Parathyroid adenoma (tissue), 2 donors: ENCODE measurements around the gene RAB3IL1.

Experiments
- H2AFZ ChIP-seq: fragments of 300-600 bp; sonication (generic); one replicate; pipeline ENCODE4 v1.7.0; 2017; ENCODE audit warnings: antibody characterized with exemption, mild to moderate bottlenecking
- H3K27ac ChIP-seq: fragments of 300-600 bp; sonication (generic); one replicate; pipeline ENCODE4 v1.7.0; 2017
- H3K27me3 ChIP-seq: fragments of 300-600 bp; sonication (generic); one replicate; pipeline ENCODE4 v1.7.0; 2017; ENCODE audit warnings: low read length; ENCODE audit not compliant: control insufficient read depth, insufficient read depth
- H3K36me3 ChIP-seq: fragments of 300-600 bp; sonication (generic); one replicate; pipeline ENCODE4 v1.7.0; 2017; ENCODE audit warnings: low read length; ENCODE audit not compliant: control insufficient read depth, insufficient read depth
- H3K4me1 ChIP-seq: fragments of 300-600 bp; sonication (generic); one replicate; pipeline ENCODE4 v1.7.0; 2017; ENCODE audit warnings: control low read depth
- H3K4me2 ChIP-seq: fragments of 300-600 bp; sonication (generic); one replicate; pipeline ENCODE4 v1.7.0; 2017; ENCODE audit warnings: low read length
- H3K4me3 ChIP-seq: fragments of 300-600 bp; sonication (generic); one replicate; pipeline ENCODE4 v1.7.0; 2017; ENCODE audit warnings: low read depth, low read length
- H3K79me2 ChIP-seq: fragments of 300-600 bp; sonication (generic); one replicate; pipeline ENCODE4 v1.7.0; 2017; ENCODE audit warnings: control low read depth
- H3K9ac ChIP-seq: fragments of 300-600 bp; sonication (generic); one replicate; pipeline ENCODE4 v1.7.0; 2017; ENCODE audit warnings: mild to moderate bottlenecking
- H3K9me3 ChIP-seq: fragments of 300-600 bp; sonication (generic); one replicate; pipeline ENCODE4 v1.7.0; 2017; ENCODE audit warnings: low read length; ENCODE audit not compliant: control insufficient read depth
- TF ChIP-seq, protein P1 (sequence below): fragments of 300-600 bp; sonication (generic); IDR thresholded peaks from one replicate; pipeline ENCODE4 v1.7.0; 2017; ENCODE audit warnings: antibody characterized with exemption, mild to moderate bottlenecking
- donor health status: primary hyperparathyroidism.

The RAB3IL1 gene

GRCh38 chr11:61919705-61920631, 2.6 kb upstream of the RAB3IL1 start:
- Histone ChIP-seq H3K79me2 (no peaks in the 10 kb centered on the region), H3K4me3 (no peak overlapping the region), H3K27me3 (no peaks in the 10 kb centered on the region), H2AFZ (no peak overlapping the region), H3K4me1 (peaks cover 12% of the 10 kb centered on the region), H3K36me3 (no peaks in the 10 kb centered on the region), H3K4me2 (no peak overlapping the region), H3K9ac (no peak overlapping the region), H3K27ac (no peak overlapping the region), H3K9me3 (no peaks in the 10 kb centered on the region)
- TF ChIP-seq, protein P1, sequence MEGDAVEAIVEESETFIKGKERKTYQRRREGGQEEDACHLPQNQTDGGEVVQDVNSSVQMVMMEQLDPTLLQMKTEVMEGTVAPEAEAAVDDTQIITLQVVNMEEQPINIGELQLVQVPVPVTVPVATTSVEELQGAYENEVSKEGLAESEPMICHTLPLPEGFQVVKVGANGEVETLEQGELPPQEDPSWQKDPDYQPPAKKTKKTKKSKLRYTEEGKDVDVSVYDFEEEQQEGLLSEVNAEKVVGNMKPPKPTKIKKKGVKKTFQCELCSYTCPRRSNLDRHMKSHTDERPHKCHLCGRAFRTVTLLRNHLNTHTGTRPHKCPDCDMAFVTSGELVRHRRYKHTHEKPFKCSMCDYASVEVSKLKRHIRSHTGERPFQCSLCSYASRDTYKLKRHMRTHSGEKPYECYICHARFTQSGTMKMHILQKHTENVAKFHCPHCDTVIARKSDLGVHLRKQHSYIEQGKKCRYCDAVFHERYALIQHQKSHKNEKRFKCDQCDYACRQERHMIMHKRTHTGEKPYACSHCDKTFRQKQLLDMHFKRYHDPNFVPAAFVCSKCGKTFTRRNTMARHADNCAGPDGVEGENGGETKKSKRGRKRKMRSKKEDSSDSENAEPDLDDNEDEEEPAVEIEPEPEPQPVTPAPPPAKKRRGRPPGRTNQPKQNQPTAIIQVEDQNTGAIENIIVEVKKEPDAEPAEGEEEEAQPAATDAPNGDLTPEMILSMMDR, result no peak

- H3K27me3 ChIP-seq, result no peaks in the 10 kb centered on the region
- TF ChIP-seq, protein P1, result no peak
- no peaks in the 10 kb centered on the region for H3K36me3 ChIP-seq
- no peak overlapping the region for H3K9ac ChIP-seq
- H3K4me1 ChIP-seq, result peaks cover 12% of the 10 kb centered on the region
- no peak overlapping the region for H2AFZ ChIP-seq
- H3K9me3 ChIP-seq, result no peaks in the 10 kb centered on the region
- no peak overlapping the region for H3K4me3 ChIP-seq
- H3K4me2 ChIP-seq, result no peak overlapping the region
- H3K79me2 ChIP-seq, result no peaks in the 10 kb centered on the region
- H3K27ac ChIP-seq, result no peak overlapping the region
Measured at GRCh38 chr11:61918938-61919704, 1.8 kb upstream of the RAB3IL1 start.

DNA sequence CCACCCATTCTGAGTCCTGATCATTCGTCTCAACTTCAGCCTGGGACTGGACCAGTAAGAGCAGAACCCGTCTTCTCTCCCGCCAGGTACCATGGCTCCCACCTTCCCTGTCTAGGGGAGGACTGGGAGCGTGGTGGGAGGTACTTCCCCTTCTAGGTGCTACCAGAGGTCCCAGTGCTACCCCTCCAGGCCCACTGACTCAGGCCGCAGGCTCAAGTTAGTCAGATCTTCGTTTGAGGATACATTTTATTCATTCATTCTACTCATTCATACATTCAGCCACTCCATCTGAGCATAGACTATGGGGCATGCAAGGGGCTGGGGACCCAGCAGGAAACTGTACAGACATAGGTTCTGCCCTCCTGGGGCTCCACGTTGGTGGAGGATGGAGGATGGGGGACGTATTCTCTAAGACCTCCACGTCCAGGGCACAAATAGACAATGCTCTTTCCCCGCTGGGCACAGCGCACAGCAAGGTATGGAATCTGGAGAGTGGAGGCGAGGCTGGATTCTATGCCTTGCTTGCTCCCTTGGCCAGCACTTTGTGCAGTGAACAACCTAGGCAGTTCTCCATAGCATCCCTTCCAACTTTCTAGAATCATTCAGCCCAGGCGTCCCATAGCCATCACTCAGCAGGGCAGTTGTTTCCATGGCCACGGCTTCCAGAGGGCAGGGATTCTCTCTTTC, 1.0 kb upstream of the RAB3IL1 start:
- TF ChIP-seq, protein P1, result no peak
- H3K9me3 ChIP-seq, result no peaks in the 10 kb centered on the region
- no peak overlapping the region for H3K4me2 ChIP-seq
- no peaks in the 10 kb centered on the region for H3K36me3 ChIP-seq
- H3K9ac ChIP-seq, result no peak overlapping the region
- peaks cover 7% of the 10 kb centered on the region for H3K4me1 ChIP-seq
- H3K27ac ChIP-seq, result peak overlapping the region; percentile 4
- no peaks in the 10 kb centered on the region for H3K27me3 ChIP-seq
- H2AFZ ChIP-seq, result peak overlapping the region; percentile 68
- H3K4me3 ChIP-seq, result no peak overlapping the region
- no peaks in the 10 kb centered on the region for H3K79me2 ChIP-seq

- Histone ChIP-seq H3K79me2 (no peaks in the 10 kb centered on the region), H3K27me3 (no peaks in the 10 kb centered on the region), H3K9ac (no peak overlapping the region)
Measured at GRCh38 chr11:61916737-61917333, 531 bp downstream of the RAB3IL1 start.

More at GRCh38 chr11:61916737-61917333, 531 bp downstream of the RAB3IL1 start:
- H3K4me2 ChIP-seq, result peak overlapping the region; percentile 59
- no peak overlapping the region for H3K27ac ChIP-seq
- TF ChIP-seq, protein P1, result no peak
- H3K36me3 ChIP-seq, result no peaks in the 10 kb centered on the region
- H3K4me3 ChIP-seq, result peak overlapping the region; percentile 46
- H2AFZ ChIP-seq, result no peak overlapping the region
- no peaks in the 10 kb centered on the region for H3K9me3 ChIP-seq
- no peaks in the 10 kb centered on the region for H3K4me1 ChIP-seq
